ENCODE results near the gene C20orf204.

Gene C20orf204

GRCh38 chr20:64080813-64081623 lies 45.0 kb downstream of the C20orf204 start:
- no peak overlapping the region for H3K27ac ChIP-seq
- TF ChIP-seq ZFX (IDR thresholded peaks at IDR 0.05) (no peak), CTCF (conservative IDR thresholded peaks at IDR 0.05) (no peak)

GRCh38 chr20:64081624-64081964 lies 45.6 kb downstream of the C20orf204 start:
- H3K27ac ChIP-seq: no peak overlapping the region
- TF ChIP-seq ZFX (IDR thresholded peaks at IDR 0.05): no peak
- no peak for TF ChIP-seq CTCF (conservative IDR thresholded peaks at IDR 0.05)

- TF ChIP-seq CTCF (conservative IDR thresholded peaks at IDR 0.05) (no peak), ZFX (IDR thresholded peaks at IDR 0.05) (no peak)
- no peak overlapping the region for H3K27ac ChIP-seq
Measured at GRCh38 chr20:64082126-64082731, 46.2 kb downstream of the C20orf204 start.

GRCh38 chr20:64082820-64083377 lies 46.9 kb downstream of the C20orf204 start:
- TF ChIP-seq ZFX (IDR thresholded peaks at IDR 0.05) (no peak), CTCF (conservative IDR thresholded peaks at IDR 0.05) (no peak)
- H3K27ac ChIP-seq: no peak overlapping the region

GRCh38 chr20:64083378-64083803 lies 47.4 kb downstream of the C20orf204 start:
- no peak for TF ChIP-seq ZFX (IDR thresholded peaks at IDR 0.05)
- peak; percentile 88 for TF ChIP-seq CTCF (conservative IDR thresholded peaks at IDR 0.05)
- no peak overlapping the region for H3K27ac ChIP-seq

- no peak for TF ChIP-seq ZFX (IDR thresholded peaks at IDR 0.05)
- TF ChIP-seq CTCF (conservative IDR thresholded peaks at IDR 0.05): peak; percentile 61; the same call in 1 of the 2 replicates
- H3K27ac ChIP-seq: no peak within 1 kb of the TSS
Measured at GRCh38 chr20:64083804-64084684, 48.1 kb downstream of the C20orf204 start, which contains the start of gene LKAAEAR1. LKAAEAR1 (minus strand) TSS chr20:64084398; CDS start chr20:64084219, 179 bp downstream.

Measured in C4-2B (cell line).